Activated T-helper 2 cell treated with anti-CD3 and anti-CD28 coated beads, Interferon-gamma antibody, Interleukin-2, Interleukin-4, amounts not matched to agents 10 μg/mL and 5 μg/mL and 100 μg/mL, durations not matched to agents 14 hours and 24 hours and 36 hours (primary cell): ENCODE results near the gene ADAP2. TPM values are rescaled to one million over a fixed set of nuclear protein-coding genes. Genes with fewer than 3 reads are reported as not detected.
"Not testable (repeated sequence)": the region's sequence is repeated elsewhere in the genome, so short reads cannot be mapped to it uniquely, and the experiment has no call there.

ENCODE experiments used
- DNase-seq: peaks from one replicate; pipeline ENCODE4 v3.0.0; 2021; ENCODE audit warnings: low spot score
- H3K27ac Mint-ChIP-seq: one replicate; pipeline ENCODE4 v1.8.0; 2021; ENCODE audit warnings: mixed read lengths
- H3K27me3 Mint-ChIP-seq: one replicate; pipeline ENCODE4 v1.8.0; 2021; ENCODE audit warnings: low read depth, mixed read lengths
- H3K36me3 Mint-ChIP-seq: one replicate; pipeline ENCODE4 v1.8.0; 2021; ENCODE audit warnings: low read depth, mixed read lengths
- H3K4me1 Mint-ChIP-seq: one replicate; pipeline ENCODE4 v1.8.0; 2021; ENCODE audit warnings: low read depth, mixed read lengths
- H3K4me3 Mint-ChIP-seq: one replicate; pipeline ENCODE4 v1.8.0; 2021; ENCODE audit warnings: low read depth, mild to moderate bottlenecking, moderate library complexity, mixed read lengths
- H3K9me3 Mint-ChIP-seq: one replicate; pipeline ENCODE4 v1.8.0; 2021; ENCODE audit warnings: mixed read lengths
- intact Hi-C: fragments of 100-400 bp; cut with micrococcal nuclease; formaldehyde crosslinking; loops from one replicate; pipeline ENCODE4 v1.15.1; 2023
- total RNA-seq: library from RNA; stranded (reverse); gene quantifications from 2 replicates; pipeline ENCODE4 v1.2.3, GENCODE V29; 2022

Gene ADAP2, protein sequence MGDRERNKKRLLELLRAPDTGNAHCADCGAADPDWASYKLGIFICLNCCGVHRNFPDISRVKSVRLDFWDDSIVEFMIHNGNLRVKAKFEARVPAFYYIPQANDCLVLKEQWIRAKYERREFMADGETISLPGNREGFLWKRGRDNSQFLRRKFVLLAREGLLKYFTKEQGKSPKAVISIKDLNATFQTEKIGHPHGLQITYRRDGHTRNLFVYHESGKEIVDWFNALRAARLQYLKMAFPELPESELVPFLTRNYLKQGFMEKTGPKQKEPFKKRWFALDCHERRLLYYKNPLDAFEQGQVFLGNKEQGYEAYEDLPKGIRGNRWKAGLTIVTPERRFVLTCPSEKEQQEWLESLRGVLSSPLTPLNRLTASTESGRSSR
- total RNA-seq: 0.80 and 2.0 TPM in 2 replicates

DNA sequence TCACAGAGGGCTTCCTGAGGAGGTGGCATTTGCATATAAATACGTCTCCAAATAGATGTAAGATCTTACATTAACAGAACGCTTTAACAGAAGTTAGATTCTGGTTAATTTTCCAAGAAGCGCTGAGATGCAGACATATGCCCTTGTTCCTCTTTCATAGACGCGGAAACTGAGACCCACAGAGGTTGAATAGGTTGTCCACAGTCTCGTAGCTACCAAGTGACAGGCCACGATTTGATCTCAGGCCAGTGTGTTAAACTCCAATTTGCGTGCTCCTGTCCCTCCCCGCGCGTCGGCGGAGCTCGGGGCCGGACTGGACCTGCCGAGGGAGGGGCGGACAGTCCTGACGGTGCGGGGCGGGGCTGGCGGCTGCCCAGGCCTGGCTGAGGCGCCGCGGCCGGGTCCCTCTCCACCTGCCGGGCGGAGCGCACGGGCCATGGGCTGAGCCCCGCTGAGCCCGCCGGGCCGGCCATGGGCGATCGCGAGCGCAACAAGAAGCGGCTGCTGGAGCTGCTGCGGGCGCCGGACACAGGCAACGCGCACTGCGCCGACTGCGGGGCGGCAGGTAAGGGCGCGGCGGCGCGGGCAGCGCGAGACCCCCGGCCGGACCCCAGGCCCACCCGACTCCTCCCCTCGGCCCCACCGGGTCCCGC lies at the start of gene ADAP2:
Gene ADAP2, plus strand, starts transcription at position 402 of the 653 bp plus-strand sequence. Its CDS starts 70 bp downstream, at position 472.
- Mint-ChIP-seq H3K27ac (no peak within 1 kb of the TSS), H3K4me1 (peaks cover 8% of the 10 kb centered on the region), H3K9me3 (no peaks in the 10 kb centered on the region), H3K4me3 (peak within 1 kb of the TSS; percentile 61), H3K36me3 (no peaks in the 10 kb centered on the region), H3K27me3 (peaks cover 56% of the 10 kb centered on the region)
- intact Hi-C loops: no loop called here
- DNase-seq: no peak

DNA sequence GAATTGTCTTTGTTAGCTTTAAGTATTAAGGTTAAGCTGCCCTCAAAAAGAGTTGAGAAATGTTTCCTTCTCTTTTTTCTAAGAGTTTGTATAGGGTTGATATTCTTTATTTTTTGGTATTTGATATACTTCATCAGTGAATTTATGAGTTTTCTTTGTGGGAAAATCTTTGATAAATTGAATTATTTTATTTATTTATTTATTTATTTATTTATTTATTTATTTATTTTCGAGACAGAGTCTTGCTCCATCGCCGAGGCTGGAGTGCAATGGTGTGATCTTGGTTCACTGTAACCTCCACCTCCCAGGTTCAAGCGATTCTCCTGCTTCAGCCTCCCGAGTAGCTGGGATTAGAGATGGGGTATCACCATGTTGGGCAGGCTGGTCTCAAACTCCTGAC lies 35.6 kb upstream of the ADAP2 start:
- Mint-ChIP-seq H3K27me3 (no peaks in the 10 kb centered on the region), H3K4me3 (no peak overlapping the region), H3K4me1 (no peaks in the 10 kb centered on the region), H3K36me3 (peaks cover 30% of the 10 kb centered on the region), H3K27ac (no peak overlapping the region), H3K9me3 (no peaks in the 10 kb centered on the region)
- intact Hi-C loops: no loop called here
- no peak for DNase-seq

DNA sequence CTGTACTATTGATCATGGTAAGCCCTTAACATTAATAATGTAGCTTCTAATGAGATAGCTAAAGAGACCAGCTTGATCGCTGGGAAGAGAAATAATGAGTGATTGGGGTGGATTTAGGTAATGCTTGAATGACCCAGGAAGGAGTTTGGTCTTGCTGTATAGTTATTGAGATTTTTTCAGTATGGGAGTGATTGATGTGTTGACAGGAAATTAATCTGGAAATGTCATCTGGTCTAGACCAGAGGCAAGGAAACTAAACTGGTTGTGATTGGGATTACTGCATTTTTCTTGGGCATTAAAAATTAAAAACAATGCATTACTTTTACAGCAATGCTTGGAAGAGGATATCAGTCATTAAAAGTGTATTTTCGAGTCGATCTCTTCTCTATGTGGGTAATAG lies 27.5 kb upstream of the ADAP2 start:
- peaks cover 30% of the 10 kb centered on the region for H3K36me3 Mint-ChIP-seq
- H3K4me1 Mint-ChIP-seq: no peaks in the 10 kb centered on the region
- no peaks in the 10 kb centered on the region for H3K27me3 Mint-ChIP-seq
- H3K9me3 Mint-ChIP-seq: no peaks in the 10 kb centered on the region
- no peak for DNase-seq
- no peak overlapping the region for H3K27ac Mint-ChIP-seq
- intact Hi-C loops: no loop called here
- no peak overlapping the region for H3K4me3 Mint-ChIP-seq

DNA sequence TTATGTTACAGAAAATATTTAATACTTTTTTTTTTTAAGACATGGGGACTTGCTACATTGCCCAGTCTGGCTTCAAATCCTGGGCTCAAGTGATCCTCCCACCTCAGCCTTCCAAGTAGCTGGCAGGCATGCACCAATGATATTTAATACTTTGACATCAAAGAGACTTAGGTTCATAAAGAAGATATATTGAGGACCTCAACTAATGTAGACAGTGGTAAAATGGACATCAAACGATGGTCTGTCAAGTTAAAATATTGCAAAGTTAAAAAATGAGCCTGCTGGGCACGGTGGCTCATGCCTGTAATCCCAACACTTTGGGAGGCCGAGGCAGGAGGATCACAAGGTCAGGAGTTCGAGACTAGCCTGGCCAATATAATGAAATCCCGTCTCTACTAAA lies 24.4 kb upstream of the ADAP2 start:
- H3K9me3 Mint-ChIP-seq: no peaks in the 10 kb centered on the region
- peaks cover 9% of the 10 kb centered on the region for H3K4me1 Mint-ChIP-seq
- H3K27ac Mint-ChIP-seq: no peak overlapping the region
- H3K4me3 Mint-ChIP-seq: no peak overlapping the region
- no peak for DNase-seq
- H3K27me3 Mint-ChIP-seq: no peaks in the 10 kb centered on the region
- intact Hi-C loops: no loop called here
- H3K36me3 Mint-ChIP-seq: peaks cover 41% of the 10 kb centered on the region

DNA sequence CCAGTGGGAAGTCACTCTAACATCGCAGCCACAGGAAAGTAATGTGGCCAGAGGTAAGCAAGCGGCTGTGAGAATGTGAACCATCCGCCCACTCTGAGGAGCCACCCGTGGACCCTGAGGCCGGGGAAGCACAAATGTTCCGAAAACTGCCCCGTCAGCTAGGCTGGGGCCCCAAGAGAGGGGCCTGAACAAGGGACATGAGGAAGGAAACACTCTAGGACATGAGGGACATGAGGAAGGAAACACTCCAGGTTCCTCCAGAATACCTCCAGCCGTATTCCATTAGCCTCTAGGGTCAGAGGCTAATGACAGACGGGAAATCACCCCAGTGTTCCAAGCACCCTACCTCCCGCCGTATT lies 16.0 kb upstream of the ADAP2 start:
- intact Hi-C loops: loop anchor here (5.0 kb wide), 2 partner anchors 67 to 102 kb away; partner anchors contain the start of gene RNF135
- Mint-ChIP-seq H3K9me3 (no peaks in the 10 kb centered on the region), H3K36me3 (peaks cover 32% of the 10 kb centered on the region), H3K4me3 (peak overlapping the region; percentile 97), H3K4me1 (peaks cover 31% of the 10 kb centered on the region), H3K27me3 (no peaks in the 10 kb centered on the region), H3K27ac (peak overlapping the region; percentile 88)
- peak; percentile 14 for DNase-seq

DNA sequence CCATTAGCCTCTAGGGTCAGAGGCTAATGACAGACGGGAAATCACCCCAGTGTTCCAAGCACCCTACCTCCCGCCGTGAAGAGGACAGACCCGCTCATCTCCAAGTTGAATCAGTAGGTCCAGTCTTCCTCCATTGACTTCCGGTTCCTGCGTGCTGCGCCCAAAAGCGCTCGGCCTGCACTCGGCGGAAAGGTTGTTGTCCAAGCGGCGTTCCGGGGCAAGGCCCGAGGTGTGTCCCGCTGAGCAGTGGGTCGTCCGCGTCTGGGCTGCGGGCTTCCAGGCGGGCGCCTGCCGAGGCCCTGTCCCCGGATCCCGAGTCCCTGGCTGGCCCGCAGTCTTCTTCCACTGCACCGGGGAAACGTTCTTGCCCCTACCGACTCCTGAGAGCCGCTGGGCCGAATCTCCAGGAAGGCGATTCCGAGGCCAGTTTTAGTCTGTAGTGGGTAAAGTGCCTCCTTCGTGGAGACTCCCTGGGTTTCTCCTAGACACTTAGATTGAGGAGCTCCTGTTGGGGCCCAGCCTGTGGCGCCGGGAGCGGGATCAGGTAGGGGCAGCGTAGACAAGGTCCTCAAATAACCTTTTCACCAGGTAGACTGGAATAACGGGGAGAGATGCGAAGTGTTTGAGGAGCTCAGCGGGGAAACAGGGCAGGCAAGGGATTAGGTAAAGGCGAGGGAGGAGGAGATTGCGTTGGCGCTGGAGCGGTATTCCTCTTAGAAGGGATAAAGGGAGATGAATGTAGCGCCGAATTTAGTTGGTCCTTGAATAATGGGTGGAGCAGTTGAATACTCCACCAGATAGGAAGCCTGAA lies 15.4 kb upstream of the ADAP2 start, which contains the start of gene TEFM:
Gene TEFM, minus strand, starts transcription at position 138 of the 811 bp plus-strand sequence. Its CDS starts 40 bp downstream, at position 98.
- Mint-ChIP-seq H3K27ac (peak within 1 kb of the TSS; percentile 88), H3K9me3 (no peaks in the 10 kb centered on the region), H3K4me3 (peak within 1 kb of the TSS; percentile 97), H3K36me3 (peaks cover 30% of the 10 kb centered on the region), H3K27me3 (no peaks in the 10 kb centered on the region), H3K4me1 (peaks cover 30% of the 10 kb centered on the region)
- intact Hi-C loops: loop anchor here (5.0 kb wide), 2 partner anchors 66 to 101 kb away; partner anchors contain the start of gene RNF135
- DNase-seq: peak; percentile 86

DNA sequence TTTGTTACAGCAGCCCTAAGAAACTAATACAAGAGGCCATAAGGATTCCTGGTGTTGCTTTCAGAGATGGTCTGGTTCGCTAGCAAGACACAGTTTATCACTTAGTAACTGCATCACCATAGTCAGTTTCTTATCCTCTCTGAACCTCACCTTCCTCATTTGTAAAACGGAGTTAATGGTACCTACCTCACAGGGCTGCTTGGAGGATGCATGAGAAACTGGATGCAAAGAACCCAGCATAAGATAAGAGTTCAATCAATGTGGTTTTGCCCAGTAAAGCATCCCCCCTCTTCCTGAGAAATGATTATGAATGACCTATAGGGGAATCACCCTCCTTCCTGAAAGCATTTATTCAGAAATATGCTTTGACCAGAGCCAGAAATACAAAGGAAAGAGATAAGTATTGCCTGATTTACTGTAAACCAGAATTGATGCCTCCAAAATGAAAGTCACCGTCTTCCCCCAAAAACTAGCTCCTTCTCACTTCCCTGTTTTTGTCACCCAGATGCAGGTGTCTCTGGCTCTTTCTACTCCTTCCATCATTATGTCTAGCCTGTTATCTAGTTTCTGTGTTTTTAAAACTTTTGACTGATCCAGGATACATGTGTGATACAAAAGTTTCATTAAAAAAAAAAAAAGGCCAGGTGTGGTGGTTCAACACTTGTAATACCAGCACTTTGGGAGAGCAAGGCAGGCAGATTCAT lies 12.9 kb upstream of the ADAP2 start:
- H3K27me3 Mint-ChIP-seq: no peaks in the 10 kb centered on the region
- peak overlapping the region; percentile 32 for H3K27ac Mint-ChIP-seq
- peaks cover 18% of the 10 kb centered on the region for H3K4me1 Mint-ChIP-seq
- intact Hi-C loops: loop anchor here (5.0 kb wide), 2 partner anchors 63 to 98 kb away; partner anchors contain the start of gene RNF135
- no peak for DNase-seq
- peaks cover 15% of the 10 kb centered on the region for H3K36me3 Mint-ChIP-seq
- peak overlapping the region; percentile 16 for H3K4me3 Mint-ChIP-seq
- H3K9me3 Mint-ChIP-seq: no peaks in the 10 kb centered on the region

DNA sequence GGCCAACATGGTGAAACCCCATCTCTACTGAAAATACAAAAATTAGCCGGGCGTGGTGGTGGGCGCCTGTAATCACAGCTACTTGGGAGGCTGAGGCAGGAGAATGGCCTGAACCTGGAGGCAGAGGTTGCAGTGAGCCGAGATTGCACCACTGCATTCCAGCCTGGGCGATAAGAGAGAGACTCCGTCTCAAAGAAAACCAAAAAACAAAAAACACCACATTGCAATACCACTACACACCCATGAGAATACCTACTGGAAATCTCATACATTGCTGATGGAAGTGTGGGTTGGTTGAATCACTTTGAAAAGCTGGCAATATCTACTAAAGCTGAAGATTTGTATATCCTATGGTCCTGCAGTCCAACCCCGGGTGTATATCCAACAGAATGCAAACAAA lies 11.6 kb upstream of the ADAP2 start:
- DNase-seq, H3K27ac Mint-ChIP-seq, H3K36me3 Mint-ChIP-seq, intact Hi-C loops, H3K4me3 Mint-ChIP-seq, H3K9me3 Mint-ChIP-seq, H3K27me3 Mint-ChIP-seq: not testable (repeated sequence)
- H3K4me1 Mint-ChIP-seq: peaks cover 18% of the 10 kb centered on the region

DNA sequence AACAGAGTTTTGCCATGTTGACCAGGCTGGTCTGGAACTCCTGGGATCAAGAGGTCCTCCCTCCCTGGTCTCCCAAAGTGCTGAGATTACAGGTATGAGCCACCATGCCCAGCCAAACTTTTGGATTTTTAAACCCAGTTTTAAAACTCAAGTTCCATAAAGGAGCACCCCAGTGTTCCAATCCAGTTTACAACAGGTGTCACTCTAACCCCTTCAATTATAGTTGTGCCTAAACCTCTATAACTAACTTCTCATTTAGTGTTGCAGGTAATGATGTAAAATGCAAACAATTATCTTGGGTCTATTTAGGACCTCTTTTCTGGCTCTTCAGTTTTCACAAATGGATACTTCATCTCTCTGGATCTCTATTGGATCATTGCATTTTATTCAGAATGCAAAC lies 7.8 kb upstream of the ADAP2 start:
- H3K9me3 Mint-ChIP-seq: no peaks in the 10 kb centered on the region
- peaks cover 8% of the 10 kb centered on the region for H3K27me3 Mint-ChIP-seq
- H3K4me3 Mint-ChIP-seq: no peak overlapping the region
- no peak overlapping the region for H3K27ac Mint-ChIP-seq
- no peak for DNase-seq
- intact Hi-C loops: no loop called here
- H3K36me3 Mint-ChIP-seq: no peaks in the 10 kb centered on the region
- peaks cover 3% of the 10 kb centered on the region for H3K4me1 Mint-ChIP-seq

DNA sequence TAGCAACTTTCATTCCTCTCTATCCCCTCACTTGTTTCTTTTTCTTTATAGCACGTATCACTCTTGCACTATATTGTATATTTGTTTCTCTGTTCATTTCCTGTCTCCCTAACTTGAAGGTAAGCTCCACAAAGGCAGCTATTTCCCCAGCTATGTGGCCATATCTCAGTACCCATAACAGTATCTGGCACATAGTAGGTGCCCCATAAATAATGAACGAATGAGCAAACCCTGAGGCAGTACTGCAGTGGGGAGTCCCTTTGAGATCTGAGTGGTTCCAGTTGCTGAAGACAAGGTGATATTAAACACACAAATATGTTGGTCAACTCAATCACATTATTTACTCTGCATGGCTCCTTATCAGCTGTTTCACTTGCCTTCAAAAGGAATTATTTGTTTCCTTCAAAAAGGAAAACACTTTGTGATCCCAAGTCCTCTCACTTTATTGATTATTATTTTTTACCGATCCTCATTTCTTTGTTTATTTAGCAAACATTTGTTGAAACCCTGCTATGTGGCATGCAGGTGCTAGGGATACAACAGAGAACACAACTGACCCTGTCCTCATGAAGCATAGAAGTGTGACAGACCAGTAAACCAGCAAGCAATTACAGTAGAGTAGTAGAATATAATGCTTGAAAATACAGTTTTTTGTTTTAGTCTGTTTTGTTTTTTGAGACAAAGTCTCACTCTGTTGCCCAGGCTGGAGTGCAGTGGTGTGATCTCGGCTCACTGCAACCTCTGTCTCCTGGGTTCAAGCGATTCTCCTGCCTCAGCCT lies 5.7 kb upstream of the ADAP2 start:
- Mint-ChIP-seq H3K4me3 (no peak overlapping the region), H3K36me3 (no peaks in the 10 kb centered on the region), H3K27ac (no peak overlapping the region), H3K27me3 (peaks cover 21% of the 10 kb centered on the region), H3K4me1 (no peaks in the 10 kb centered on the region), H3K9me3 (no peaks in the 10 kb centered on the region)
- no peak for DNase-seq
- intact Hi-C loops: no loop called here

DNA sequence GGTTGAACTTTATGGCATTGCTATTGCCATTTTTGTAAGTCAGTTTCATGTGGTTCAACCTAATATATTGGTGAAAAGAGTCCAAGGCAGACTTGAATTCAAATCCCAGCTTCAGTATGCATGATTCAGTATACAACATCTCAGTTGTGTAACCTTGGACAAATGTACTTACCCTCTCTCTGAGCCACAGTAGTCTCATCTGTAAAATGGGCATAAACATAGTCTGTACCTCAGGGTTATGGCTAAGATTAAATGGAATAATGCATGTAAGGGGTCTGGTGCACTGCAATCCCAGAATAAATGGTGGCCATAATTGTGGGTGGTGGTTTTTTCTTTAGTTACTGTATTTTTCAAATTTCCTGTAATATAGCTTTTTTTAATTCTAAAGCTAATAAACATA lies 4.7 kb upstream of the ADAP2 start:
- peaks cover 4% of the 10 kb centered on the region for H3K4me1 Mint-ChIP-seq
- H3K27ac Mint-ChIP-seq: no peak overlapping the region
- DNase-seq: no peak
- peaks cover 28% of the 10 kb centered on the region for H3K27me3 Mint-ChIP-seq
- H3K36me3 Mint-ChIP-seq: no peaks in the 10 kb centered on the region
- H3K9me3 Mint-ChIP-seq: no peaks in the 10 kb centered on the region
- H3K4me3 Mint-ChIP-seq: no peak overlapping the region
- intact Hi-C loops: no loop called here

DNA sequence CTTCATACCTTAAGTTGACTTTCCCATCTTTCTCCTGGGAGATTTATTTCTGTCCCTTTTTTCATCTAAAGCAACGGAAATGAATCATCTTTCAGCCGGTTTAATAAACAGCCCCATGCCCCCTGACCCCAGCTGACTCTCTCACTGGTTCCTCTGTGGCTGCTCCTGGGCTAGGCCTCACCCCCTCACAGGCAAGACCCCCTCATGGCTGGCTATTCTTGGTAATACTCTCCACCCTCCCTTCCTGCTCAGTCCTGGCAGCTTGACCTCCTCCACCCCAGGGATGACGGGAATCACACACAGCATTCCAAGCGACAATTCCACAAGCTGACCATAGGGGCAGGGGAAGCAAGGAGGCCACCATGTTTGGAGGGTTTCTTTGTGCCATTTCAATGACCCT lies 1.5 kb upstream of the ADAP2 start:
- H3K9me3 Mint-ChIP-seq: no peaks in the 10 kb centered on the region
- no peak for DNase-seq
- no peaks in the 10 kb centered on the region for H3K36me3 Mint-ChIP-seq
- intact Hi-C loops: no loop called here
- no peak overlapping the region for H3K4me3 Mint-ChIP-seq
- H3K27ac Mint-ChIP-seq: no peak overlapping the region
- peaks cover 45% of the 10 kb centered on the region for H3K27me3 Mint-ChIP-seq
- peaks cover 8% of the 10 kb centered on the region for H3K4me1 Mint-ChIP-seq
